Measurements from ENCODE around the gene SYNE4.

GRCh38 chr19:35992907-35993765 is 15.5 kb downstream of the SYNE4 start:
- no peak for TF ChIP-seq CTCF (IDR thresholded peaks at IDR 0.05 in 8 of 11, conservative IDR thresholded peaks at IDR 0.05 in 3 of 11)
- no peak for TF ChIP-seq POLR2AphosphoS5 (IDR thresholded peaks at IDR 0.05)
